Osteoblast (primary cell): ENCODE data around the gene JPT1. TPM values are rescaled to one million over a fixed set of nuclear protein-coding genes. Genes with fewer than 3 reads are reported as not detected.
A peak's percentile ranks its signal among the peaks of the same experiment; 100 is the strongest.

ENCODE experiments used
- DNase-seq: peaks from one replicate; pipeline ENCODE4 v3.0.0; 2011; ENCODE audit warnings: low spot score, mixed read lengths; ENCODE audit not compliant: insufficient read length; ENCODE audit errors: missing footprints
- H2AFZ ChIP-seq: 2 replicates; pipeline ENCODE4 v1.6.0; 2011; ENCODE audit warnings: mild to moderate bottlenecking, low read length
- H3K27ac ChIP-seq: 2 replicates; pipeline ENCODE4 v1.5.1; 2011; ENCODE audit warnings: mild to moderate bottlenecking, low read depth, low read length, moderate library complexity
- H3K27me3 ChIP-seq: 2 replicates; pipeline ENCODE4 v1.6.0; 2012; ENCODE audit warnings: mild to moderate bottlenecking, control low read depth, inconsistent platforms, low read length, moderate library complexity; ENCODE audit not compliant: insufficient read depth
- H3K36me3 ChIP-seq: 2 replicates; pipeline ENCODE4 v1.5.1; 2011; ENCODE audit warnings: mild to moderate bottlenecking, low read length, control low read depth, moderate library complexity; ENCODE audit not compliant: insufficient read depth
- H3K4me1 ChIP-seq: 2 replicates; pipeline ENCODE4 v1.5.1; 2011; ENCODE audit warnings: mild to moderate bottlenecking, low read length, control low read depth, moderate library complexity; ENCODE audit not compliant: insufficient read depth
- H3K4me2 ChIP-seq: 2 replicates; pipeline ENCODE4 v1.6.0; 2011; ENCODE audit warnings: mild to moderate bottlenecking, low read length; ENCODE audit not compliant: insufficient read depth
- H3K4me3 ChIP-seq: fragments of 200-600 bp; sonication (generic); 3 replicates; pipeline ENCODE4 v1.5.1; 2012; ENCODE audit warnings: mild to moderate bottlenecking, low read length, inconsistent platforms; ENCODE audit not compliant: insufficient read depth
- H3K79me2 ChIP-seq: 2 replicates; pipeline ENCODE4 v1.6.0; 2012; ENCODE audit warnings: mild to moderate bottlenecking, low read length, control low read depth, inconsistent platforms; ENCODE audit not compliant: insufficient read depth
- H3K9me3 ChIP-seq: 2 replicates; pipeline ENCODE4 v1.5.1; 2011; ENCODE audit warnings: low read depth, low read length, control low read depth
- H4K20me1 ChIP-seq: 2 replicates; pipeline ENCODE4 v1.6.0; 2012; ENCODE audit warnings: mild to moderate bottlenecking, low read length, control low read depth; ENCODE audit not compliant: insufficient read depth
- CTCF ChIP-seq: IDR thresholded peaks from 2 replicates; pipeline ENCODE4 v1.5.1; 2011; ENCODE audit warnings: mild to moderate bottlenecking, low read depth, low read length, moderate library complexity; ENCODE audit errors: extremely low read depth
- total RNA-seq: library from RNA; depleted of rRNA; stranded (reverse); fragments of >200 nt; gene quantifications from 2 replicates; pipeline ENCODE4 v1.2.3, GENCODE V29; 2012

JPT1 gene
- total RNA-seq, 1 donor, result 60.8 TPM

- Histone ChIP-seq H3K4me1 (peaks cover 7% of the 10 kb centered on the region), H3K4me2 (no peak overlapping the region), H3K79me2 (peaks cover 20% of the 10 kb centered on the region), H3K27ac (no peak overlapping the region), H3K4me3 (peak overlapping the region; percentile 25), H2AFZ (no peak overlapping the region), H4K20me1 (peaks cover 10% of the 10 kb centered on the region), H3K36me3 (peaks cover 20% of the 10 kb centered on the region), H3K27me3 (no peaks in the 10 kb centered on the region), H3K9me3 (no peaks in the 10 kb centered on the region)
- no peak for TF ChIP-seq CTCF
- DNase-seq, result peak; percentile 96
Observed at GRCh38 chr17:75096082-75096625, 58.2 kb downstream of the JPT1 start.

- peaks cover 25% of the 10 kb centered on the region for H3K79me2 ChIP-seq
- H4K20me1 ChIP-seq, result peaks cover 13% of the 10 kb centered on the region
- no peak overlapping the region for H2AFZ ChIP-seq
- H3K27ac ChIP-seq, result no peak overlapping the region
- no peaks in the 10 kb centered on the region for H3K9me3 ChIP-seq
- H3K4me3 ChIP-seq, result no peak overlapping the region
- H3K27me3 ChIP-seq, result no peaks in the 10 kb centered on the region
- peak; percentile 49 for DNase-seq
- peaks cover 10% of the 10 kb centered on the region for H3K4me1 ChIP-seq
- TF ChIP-seq CTCF, result no peak
- H3K4me2 ChIP-seq, result no peak overlapping the region
- peaks cover 12% of the 10 kb centered on the region for H3K36me3 ChIP-seq
Observed at GRCh38 chr17:75094871-75095399, 59.4 kb downstream of the JPT1 start.

- peak; percentile 51 for DNase-seq
- Histone ChIP-seq H3K79me2 (peaks cover 29% of the 10 kb centered on the region), H3K4me3 (no peak overlapping the region), H3K4me2 (no peak overlapping the region), H4K20me1 (peaks cover 13% of the 10 kb centered on the region), H3K9me3 (no peaks in the 10 kb centered on the region), H2AFZ (no peak overlapping the region), H3K36me3 (peaks cover 10% of the 10 kb centered on the region), H3K27me3 (no peaks in the 10 kb centered on the region), H3K27ac (no peak overlapping the region), H3K4me1 (peaks cover 17% of the 10 kb centered on the region)
- TF ChIP-seq CTCF, result no peak
Observed at GRCh38 chr17:75093548-75094158, 60.7 kb downstream of the JPT1 start.

- no peak for TF ChIP-seq CTCF
- peaks cover 27% of the 10 kb centered on the region for H3K4me1 ChIP-seq
- no peak for DNase-seq
- no peaks in the 10 kb centered on the region for H3K9me3 ChIP-seq
- no peak overlapping the region for H2AFZ ChIP-seq
- peaks cover 29% of the 10 kb centered on the region for H3K79me2 ChIP-seq
- H3K4me2 ChIP-seq, result no peak overlapping the region
- no peak overlapping the region for H3K27ac ChIP-seq
- no peaks in the 10 kb centered on the region for H3K27me3 ChIP-seq
- no peaks in the 10 kb centered on the region for H3K36me3 ChIP-seq
- peaks cover 13% of the 10 kb centered on the region for H4K20me1 ChIP-seq
- no peak overlapping the region for H3K4me3 ChIP-seq
Observed at GRCh38 chr17:75091855-75092327, 62.4 kb downstream of the JPT1 start.
